IPS-11a (cell line): ENCODE data around the gene ZNF783.
"Not testable (repeated sequence)": the region's sequence is repeated elsewhere in the genome, so short reads cannot be mapped to it uniquely, and the experiment has no call there.

Source experiments
- H3K4me3 ChIP-seq: one replicate; pipeline ENCODE4 v1.5.1; 2013; ENCODE audit warnings: low read depth, low read length, control low read depth

Gene ZNF783

GRCh38 chr7:149261829-149262617 is at the start of gene ZNF783:
ZNF783 (plus strand) TSS chr7:149262196; CDS start chr7:149262334, 138 bp downstream.
- H3K4me3 ChIP-seq, result peak within 1 kb of the TSS; percentile 47

GRCh38 chr7:149214020-149214720 is 47.8 kb upstream of the ZNF783 start:
- no peak overlapping the region for H3K4me3 ChIP-seq

GRCh38 chr7:149216402-149216801 is 45.6 kb upstream of the ZNF783 start:
- no peak overlapping the region for H3K4me3 ChIP-seq

- no peak overlapping the region for H3K4me3 ChIP-seq
Observed at GRCh38 chr7:149217570-149217969, 44.4 kb upstream of the ZNF783 start.

GRCh38 chr7:149218469-149219420 is 43.3 kb upstream of the ZNF783 start:
- no peak overlapping the region for H3K4me3 ChIP-seq

GRCh38 chr7:149220534-149220933 is 41.5 kb upstream of the ZNF783 start:
- no peak overlapping the region for H3K4me3 ChIP-seq

- H3K4me3 ChIP-seq, result no peak overlapping the region
Observed at GRCh38 chr7:149223176-149223575, 38.8 kb upstream of the ZNF783 start.

- H3K4me3 ChIP-seq, result no peak overlapping the region
Observed at GRCh38 chr7:149223761-149224160, 38.2 kb upstream of the ZNF783 start.

- no peak overlapping the region for H3K4me3 ChIP-seq
Observed at GRCh38 chr7:149224352-149224751, 37.6 kb upstream of the ZNF783 start.

GRCh38 chr7:149225106-149225505 is 36.9 kb upstream of the ZNF783 start:
- no peak overlapping the region for H3K4me3 ChIP-seq

- no peak overlapping the region for H3K4me3 ChIP-seq
Observed at GRCh38 chr7:149225656-149226055, 36.3 kb upstream of the ZNF783 start.

GRCh38 chr7:149226366-149226765 is 35.6 kb upstream of the ZNF783 start:
- H3K4me3 ChIP-seq, result not testable (repeated sequence)

GRCh38 chr7:149226840-149227494 is 35.0 kb upstream of the ZNF783 start:
- no peak overlapping the region for H3K4me3 ChIP-seq

- no peak overlapping the region for H3K4me3 ChIP-seq
Observed at GRCh38 chr7:149228831-149229471, 33.0 kb upstream of the ZNF783 start.

- no peak overlapping the region for H3K4me3 ChIP-seq
Observed at GRCh38 chr7:149229526-149229925, 32.5 kb upstream of the ZNF783 start.

- no peak overlapping the region for H3K4me3 ChIP-seq
Observed at GRCh38 chr7:149232362-149232761, 29.6 kb upstream of the ZNF783 start.

- not testable (repeated sequence) for H3K4me3 ChIP-seq
Observed at GRCh38 chr7:149233655-149234204, 28.3 kb upstream of the ZNF783 start.

- no peak overlapping the region for H3K4me3 ChIP-seq
Observed at GRCh38 chr7:149237502-149237901, 24.5 kb upstream of the ZNF783 start.

- no peak overlapping the region for H3K4me3 ChIP-seq
Observed at GRCh38 chr7:149238051-149238450, 23.9 kb upstream of the ZNF783 start.
